Glutamatergic neuron (in vitro differentiated cells): ENCODE data around the gene TMA7. TPM values are rescaled to one million over a fixed set of nuclear protein-coding genes. Genes with fewer than 3 reads are reported as not detected.
A peak's percentile ranks its signal among the peaks of the same experiment; 100 is the strongest.
"Not testable (repeated sequence)": the region's sequence is repeated elsewhere in the genome, so short reads cannot be mapped to it uniquely, and the experiment has no call there.

Experiments
- DNase-seq: peaks from one replicate; pipeline ENCODE4 v3.0.0; 2022
- H3K27ac Mint-ChIP-seq: one replicate; pipeline ENCODE4 v1.8.0; 2020; ENCODE audit warnings: mild to moderate bottlenecking, mixed read lengths, inconsistent platforms; ENCODE audit not compliant: unreplicated experiment
- H3K27me3 Mint-ChIP-seq: one replicate; pipeline ENCODE4 v1.8.0; 2020; ENCODE audit warnings: mild to moderate bottlenecking, moderate library complexity, mixed read lengths, inconsistent platforms; ENCODE audit not compliant: unreplicated experiment
- H3K36me3 Mint-ChIP-seq: one replicate; pipeline ENCODE4 v1.8.0; 2020; ENCODE audit warnings: mild to moderate bottlenecking, mixed read lengths, inconsistent platforms; ENCODE audit not compliant: unreplicated experiment
- H3K4me1 Mint-ChIP-seq: one replicate; pipeline ENCODE4 v1.8.0; 2020; ENCODE audit warnings: mild to moderate bottlenecking, low read depth, mixed read lengths, inconsistent platforms; ENCODE audit not compliant: unreplicated experiment
- H3K4me3 Mint-ChIP-seq: one replicate; pipeline ENCODE4 v1.8.0; 2020; ENCODE audit warnings: mild to moderate bottlenecking, mixed read lengths, inconsistent platforms; ENCODE audit not compliant: unreplicated experiment
- H3K9me3 Mint-ChIP-seq: one replicate; pipeline ENCODE4 v1.8.0; 2020; ENCODE audit warnings: mild to moderate bottlenecking, moderate library complexity, mixed read lengths, inconsistent platforms; ENCODE audit not compliant: unreplicated experiment
- CTCF ChIP-seq: fragments of 200-600 bp; sonication (generic); IDR thresholded peaks from one replicate; pipeline ENCODE4 v1.5.0; 2021; ENCODE audit not compliant: partially characterized antibody, unreplicated experiment
- total RNA-seq: library from RNA; stranded (reverse); fragmentation: NEBNext Ultra II Directional; extraction: Animal tissue kit (Norgen Biotek cat#: 25700); gene quantifications from one replicate; pipeline ENCODE4 v1.2.1, GENCODE V29; 2021; ENCODE audit not compliant: unreplicated experiment

TMA7 gene
- total RNA-seq, 1 donor from 2014 or later, result 154 TPM

GRCh38 chr3:48398701-48399386, 41.2 kb upstream of the TMA7 start:
- Mint-ChIP-seq H3K9me3 (peaks cover 6% of the 10 kb centered on the region), H3K27me3 (peaks cover 4% of the 10 kb centered on the region), H3K36me3 (no peaks in the 10 kb centered on the region), H3K27ac (no peak overlapping the region), H3K4me3 (no peak overlapping the region), H3K4me1 (peaks cover 3% of the 10 kb centered on the region)
- DNase-seq, result no peak
- TF ChIP-seq CTCF, result no peak

GRCh38 chr3:48399387-48400172, 40.5 kb upstream of the TMA7 start:
- Mint-ChIP-seq H3K4me3 (no peak overlapping the region), H3K4me1 (peaks cover 3% of the 10 kb centered on the region), H3K27me3 (peaks cover 4% of the 10 kb centered on the region), H3K36me3 (no peaks in the 10 kb centered on the region), H3K9me3 (peaks cover 8% of the 10 kb centered on the region), H3K27ac (peak overlapping the region; percentile 52)
- DNase-seq, result no peak
- no peak for TF ChIP-seq CTCF

- H3K36me3 Mint-ChIP-seq, result no peaks in the 10 kb centered on the region
- H3K27me3 Mint-ChIP-seq, result peaks cover 4% of the 10 kb centered on the region
- H3K9me3 Mint-ChIP-seq, result peaks cover 8% of the 10 kb centered on the region
- no peak for DNase-seq
- H3K4me3 Mint-ChIP-seq, result no peak overlapping the region
- H3K27ac Mint-ChIP-seq, result no peak overlapping the region
- TF ChIP-seq CTCF, result peak; percentile 74
- peaks cover 3% of the 10 kb centered on the region for H3K4me1 Mint-ChIP-seq
Measured at GRCh38 chr3:48400824-48401433, 39.1 kb upstream of the TMA7 start.

- not testable (repeated sequence) for H3K4me1 Mint-ChIP-seq, H3K4me3 Mint-ChIP-seq, H3K27ac Mint-ChIP-seq, H3K36me3 Mint-ChIP-seq, DNase-seq, H3K27me3 Mint-ChIP-seq
- peaks cover 10% of the 10 kb centered on the region for H3K9me3 Mint-ChIP-seq
Measured at GRCh38 chr3:48401434-48401901, 38.6 kb upstream of the TMA7 start.

GRCh38 chr3:48402281-48402732, 37.8 kb upstream of the TMA7 start:
- Mint-ChIP-seq H3K27ac (peak overlapping the region; percentile 48), H3K27me3 (peaks cover 7% of the 10 kb centered on the region), H3K4me3 (no peak overlapping the region), H3K36me3 (no peaks in the 10 kb centered on the region), H3K4me1 (peaks cover 3% of the 10 kb centered on the region), H3K9me3 (peaks cover 10% of the 10 kb centered on the region)
- TF ChIP-seq CTCF, result no peak
- no peak for DNase-seq
